GM19043 (cell line): ENCODE data around the gene LRRC8C.
A peak's percentile ranks its signal among the peaks of the same experiment; 100 is the strongest.

ENCODE experiments used
- ATAC-seq: cut with Tn5 transposase; IDR thresholded peaks from one replicate; pipeline ENCODE4 v1.9.1; 2021; ENCODE audit warnings: low read depth; ENCODE audit not compliant: unreplicated experiment

Gene LRRC8C

GRCh38 chr1:89761338-89761737 is 128.4 kb downstream of the LRRC8C start:
- ATAC-seq = no peak

GRCh38 chr1:89761901-89762300 is 129.0 kb downstream of the LRRC8C start:
- no peak for ATAC-seq

- ATAC-seq = no peak
These were observed 129.5 kb downstream of the LRRC8C start for GRCh38 chr1:89762386-89762778.

- peak; percentile 99 for ATAC-seq
These were observed 130.1 kb downstream of the LRRC8C start for GRCh38 chr1:89762779-89763648.

- no peak for ATAC-seq
These were observed 130.7 kb downstream of the LRRC8C start for GRCh38 chr1:89763649-89763986.

- ATAC-seq = no peak
These were observed 132.9 kb downstream of the LRRC8C start for GRCh38 chr1:89765774-89766173.

- ATAC-seq = no peak
These were observed 134.7 kb downstream of the LRRC8C start for GRCh38 chr1:89767618-89768017.
